CD4-positive, alpha-beta T cell (primary cell): Measurements from ENCODE around the gene PHLDA2. TPM values are rescaled to one million over a fixed set of nuclear protein-coding genes. Genes with fewer than 3 reads are reported as not detected.

Experiments
- ATAC-seq: fragments of 200-7000 bp; cut with Tn5 transposase; one replicate; pipeline ENCODE4 v1.10.0; 2022; ENCODE audit warnings: mild to moderate bottlenecking; ENCODE audit not compliant: poor library complexity
- CTCF ChIA-PET: fragments of 350-600 bp; sonication (Branson Sonifier 250); formaldehyde crosslinking; loops from one replicate; lab custom pipeline; 2021; ENCODE audit warnings: antibody characterized with exemption, inconsistent platforms; lab: Charles Lee
- POLR2A ChIA-PET: fragments of 350-600 bp; sonication (Branson Sonifier 250); formaldehyde crosslinking; loops from one replicate; lab custom pipeline; 2021; ENCODE audit warnings: antibody characterized with exemption, inconsistent platforms; lab: Charles Lee
- DNase-seq, 14 experiments: peaks; one replicate each; pipeline ENCODE4 v3.0.0-alpha.2; 2013 to 2020; ENCODE audit warnings: mixed read lengths in 2 of 14
- H3K27ac ChIP-seq, 2 donors: one replicate each; pipeline versions ENCODE4 v1.5.1 to v1.7.0; 2013; ENCODE audit warnings: low read length in 2 of 2, low read depth in 1 of 2, mild to moderate bottlenecking in 1 of 2
- H3K27me3 ChIP-seq, 2 experiments: 1 replicate in 1 of 2; 2 replicates in 1 of 2; pipeline versions ENCODE4 v1.6.1 to v1.7.0; 2013; ENCODE audit warnings: low read length in 2 of 2, control low read depth in 1 of 2, mild to moderate bottlenecking in 1 of 2, moderate library complexity in 1 of 2; ENCODE audit not compliant: insufficient read depth in 2 of 2, control insufficient read depth in 1 of 2
- H3K36me3 ChIP-seq: one replicate; pipeline ENCODE4 v1.6.1; 2013; ENCODE audit warnings: low read length, control low read depth; ENCODE audit not compliant: insufficient read depth
- H3K4me1 ChIP-seq: one replicate; pipeline ENCODE4 v1.6.1; 2013; ENCODE audit warnings: low read length, control low read depth; ENCODE audit not compliant: insufficient read depth
- H3K4me3 ChIP-seq: one replicate; pipeline ENCODE4 v1.5.1; 2013; ENCODE audit warnings: mild to moderate bottlenecking, low read length, moderate library complexity
- H3K9me3 ChIP-seq, 2 experiments: 1 replicate in 1 of 2; 2 replicates in 1 of 2; pipeline versions ENCODE4 v1.6.1 to v1.7.0; 2013; ENCODE audit warnings: low read length in 2 of 2, mild to moderate bottlenecking in 2 of 2, control low read depth in 1 of 2, moderate library complexity in 1 of 2; ENCODE audit not compliant: control insufficient read depth in 1 of 2, insufficient read depth in 1 of 2
- H3K27ac Mint-ChIP-seq: one replicate; pipeline ENCODE4 v1.8.0; 2020; ENCODE audit warnings: mixed read lengths
- H3K27me3 Mint-ChIP-seq: one replicate; pipeline ENCODE4 v1.8.0; 2021; ENCODE audit warnings: mixed read lengths
- H3K36me3 Mint-ChIP-seq: one replicate; pipeline ENCODE4 v1.8.0; 2021; ENCODE audit warnings: low read depth, mixed read lengths
- H3K4me1 Mint-ChIP-seq: one replicate; pipeline ENCODE4 v1.8.0; 2021; ENCODE audit warnings: low read depth, mixed read lengths
- H3K4me3 Mint-ChIP-seq: one replicate; pipeline ENCODE4 v1.8.0; 2020; ENCODE audit warnings: mild to moderate bottlenecking, mixed read lengths
- H3K9me3 Mint-ChIP-seq: one replicate; pipeline ENCODE4 v1.8.0; 2020; ENCODE audit warnings: mixed read lengths
- CTCF ChIP-seq: fragments of 200-600 bp; IDR thresholded peaks from one replicate; pipeline ENCODE4 v1.8.0; 2022; ENCODE audit warnings: antibody characterized with exemption, mild to moderate bottlenecking
- intact Hi-C, 2 experiments: fragments of 100-400 bp; cut with DNase I in 1 of 2; cut with micrococcal nuclease in 1 of 2; formaldehyde crosslinking; loops; one replicate each; pipeline versions ENCODE4 v1.15.1 to v1.9.0; 2023 to 2025; cut with DNase I, micrococcal nuclease
- total RNA-seq, 174 experiments: library from RNA in 2 of 174; stranded (reverse) in 2 of 174; gene quantifications; one replicate each; pipeline ENCODE4 v1.2.3 and lab custom pipeline; 2021 to 2026

Gene PHLDA2
- total RNA-seq, 2 experiments from 2014 or later, result 1.1 to 1.3 TPM

GRCh38 chr11:2968341-2968900, 39.2 kb upstream of the PHLDA2 start:
- TF ChIP-seq CTCF, result no peak
- Histone ChIP-seq H3K27me3 (no peaks in the 10 kb centered on the region), H3K4me3 (no peak overlapping the region), H3K4me1 (peaks cover 3% of the 10 kb centered on the region), H3K9me3 (no peaks in the 10 kb centered on the region), H3K36me3 (peaks cover 100% of the 10 kb centered on the region), H3K27ac (no peak overlapping the region)
- no peak overlapping the region for H3K4me3 Mint-ChIP-seq
- peaks cover 99% of the 10 kb centered on the region for H3K36me3 Mint-ChIP-seq
- DNase-seq (no peak), ATAC-seq (no peak)
- intact Hi-C loops, result no loop called here
- H3K9me3 Mint-ChIP-seq, result no peaks in the 10 kb centered on the region
- no peaks in the 10 kb centered on the region for H3K27me3 Mint-ChIP-seq
- peaks cover 5% of the 10 kb centered on the region for H3K4me1 Mint-ChIP-seq
- POLR2A ChIA-PET, result interaction anchor here (0.7 to 1.5 kb wide), 2 partner anchors 14 to 24 kb away, joined by 3 read pairs; partner anchors contain the start of gene NAP1L4
- CTCF ChIA-PET, result interaction anchor here (1.1 kb wide), 1 partner anchor 436 kb away, joined by 3 read pairs; no protein-coding TSS in a partner anchor
- no peak overlapping the region for H3K27ac Mint-ChIP-seq

- H3K36me3 Mint-ChIP-seq, result peaks cover 99% of the 10 kb centered on the region
- peaks cover 20% of the 10 kb centered on the region for H3K4me1 Mint-ChIP-seq
- H3K4me1 ChIP-seq, result peaks cover 3% of the 10 kb centered on the region
- H3K36me3 ChIP-seq, result peaks cover 95% of the 10 kb centered on the region
- DNase-seq (no peak), ATAC-seq (no peak)
- no peak overlapping the region for H3K4me3 Mint-ChIP-seq
- H3K27me3 Mint-ChIP-seq, result no peaks in the 10 kb centered on the region
- no peak overlapping the region for H3K27ac Mint-ChIP-seq
- no peak overlapping the region for H3K27ac ChIP-seq
- intact Hi-C loops, result no loop called here
- no peak overlapping the region for H3K4me3 ChIP-seq
- no peaks in the 10 kb centered on the region for H3K27me3 ChIP-seq
- no peaks in the 10 kb centered on the region for H3K9me3 Mint-ChIP-seq
- no peaks in the 10 kb centered on the region for H3K9me3 ChIP-seq
- CTCF ChIA-PET, result interaction anchor here (1.0 kb wide), 1 partner anchor 11 kb away, joined by 3 read pairs; no protein-coding TSS in a partner anchor
- no peak for TF ChIP-seq CTCF
- POLR2A ChIA-PET, result no interaction called here
These were observed 35.6 kb upstream of the PHLDA2 start for GRCh38 chr11:2964782-2965181.

- Histone ChIP-seq H3K4me3 (no peak overlapping the region), H3K27me3 (no peaks in the 10 kb centered on the region), H3K27ac (no peak overlapping the region), H3K9me3 (no peaks in the 10 kb centered on the region), H3K4me1 (peaks cover 3% of the 10 kb centered on the region), H3K36me3 (peaks cover 95% of the 10 kb centered on the region)
- H3K9me3 Mint-ChIP-seq, result no peaks in the 10 kb centered on the region
- peaks cover 20% of the 10 kb centered on the region for H3K4me1 Mint-ChIP-seq
- H3K27ac Mint-ChIP-seq, result no peak overlapping the region
- no peaks in the 10 kb centered on the region for H3K27me3 Mint-ChIP-seq
- ChIA-PET POLR2A (no interaction called here), CTCF (no interaction called here)
- TF ChIP-seq CTCF, result no peak
- H3K36me3 Mint-ChIP-seq, result peaks cover 99% of the 10 kb centered on the region
- ATAC-seq (no peak), DNase-seq (no peak)
- no peak overlapping the region for H3K4me3 Mint-ChIP-seq
- intact Hi-C loops, result no loop called here
These were observed 34.5 kb upstream of the PHLDA2 start for GRCh38 chr11:2963761-2964160.
